Measurements from ENCODE around the gene TUSC2.

The TUSC2 gene

GRCh38 chr3:50275996-50276761, 51.8 kb downstream of the TUSC2 start:
- no peak for DNase-seq (ENCODE audit: low read depth)
- no peak overlapping the region for H3K4me3 ChIP-seq (ENCODE audit: low read length)
- TF ChIP-seq, protein P1, sequence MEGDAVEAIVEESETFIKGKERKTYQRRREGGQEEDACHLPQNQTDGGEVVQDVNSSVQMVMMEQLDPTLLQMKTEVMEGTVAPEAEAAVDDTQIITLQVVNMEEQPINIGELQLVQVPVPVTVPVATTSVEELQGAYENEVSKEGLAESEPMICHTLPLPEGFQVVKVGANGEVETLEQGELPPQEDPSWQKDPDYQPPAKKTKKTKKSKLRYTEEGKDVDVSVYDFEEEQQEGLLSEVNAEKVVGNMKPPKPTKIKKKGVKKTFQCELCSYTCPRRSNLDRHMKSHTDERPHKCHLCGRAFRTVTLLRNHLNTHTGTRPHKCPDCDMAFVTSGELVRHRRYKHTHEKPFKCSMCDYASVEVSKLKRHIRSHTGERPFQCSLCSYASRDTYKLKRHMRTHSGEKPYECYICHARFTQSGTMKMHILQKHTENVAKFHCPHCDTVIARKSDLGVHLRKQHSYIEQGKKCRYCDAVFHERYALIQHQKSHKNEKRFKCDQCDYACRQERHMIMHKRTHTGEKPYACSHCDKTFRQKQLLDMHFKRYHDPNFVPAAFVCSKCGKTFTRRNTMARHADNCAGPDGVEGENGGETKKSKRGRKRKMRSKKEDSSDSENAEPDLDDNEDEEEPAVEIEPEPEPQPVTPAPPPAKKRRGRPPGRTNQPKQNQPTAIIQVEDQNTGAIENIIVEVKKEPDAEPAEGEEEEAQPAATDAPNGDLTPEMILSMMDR (conservative IDR thresholded peaks at IDR 0.05; ENCODE audit: low read depth, low read length), result no peak

- TF ChIP-seq, protein P1 (conservative IDR thresholded peaks at IDR 0.05; ENCODE audit: low read depth, low read length), result no peak
- no peak for DNase-seq (ENCODE audit: low read depth)
- no peak overlapping the region for H3K4me3 ChIP-seq (ENCODE audit: low read length)
Measured at GRCh38 chr3:50275141-50275995, 52.7 kb downstream of the TUSC2 start.
